ENCODE measurements around the gene PRKCA.

GRCh38 chr17:66351701-66352100, 49.3 kb downstream of the PRKCA start:
- TF ChIP-seq POLR2AphosphoS5 (IDR thresholded peaks at IDR 0.05; ENCODE audit: borderline replicate concordance, low read depth, low read length) = no peak
- no peak for TF ChIP-seq EZH2 (IDR thresholded peaks at IDR 0.05)

Measured in SK-N-MC (cell line).